Breast epithelium (tissue), 4 donors: Measurements from ENCODE around the gene BCAS1. TPM values are rescaled to one million over a fixed set of nuclear protein-coding genes. Genes with fewer than 3 reads are reported as not detected.

Source experiments
- DNase-seq, 2 donors: peaks; one replicate each; pipeline ENCODE4 v3.0.0-alpha.2; 2019; ENCODE audit warnings: low spot score in 2 of 2
- H3K27ac ChIP-seq, 2 donors: fragments of 200-600 bp; sonication (generic) in 1 of 2; one replicate each; pipeline ENCODE4 v1.5.1; 2016 to 2019; ENCODE audit warnings: mild to moderate bottlenecking in 1 of 2
- H3K27me3 ChIP-seq, 2 donors: fragments of 200-600 bp; sonication (generic) in 1 of 2; one replicate each; pipeline versions ENCODE4 v1.5.1 to v1.6.0; 2017 to 2019; ENCODE audit warnings: control low read depth in 1 of 2, mild to moderate bottlenecking in 1 of 2
- H3K36me3 ChIP-seq: fragments of 200-600 bp; one replicate; pipeline ENCODE4 v1.5.1; 2019
- H3K4me1 ChIP-seq, 2 donors: fragments of 200-600 bp; sonication (generic); one replicate each; pipeline ENCODE4 v1.5.1; 2016 to 2019; ENCODE audit warnings: control low read depth in 1 of 2
- H3K4me3 ChIP-seq, 3 donors: fragments of 200-600 bp; sonication (generic); 1 replicate in 2 of 3; 2 replicates in 1 of 3; pipeline ENCODE4 v1.5.1; 2016 to 2019; ENCODE audit warnings: mild to moderate bottlenecking in 3 of 3, moderate library complexity in 2 of 3
- H3K9me3 ChIP-seq, 2 donors: fragments of 200-600 bp; sonication (generic) in 1 of 2; one replicate each; pipeline ENCODE4 v1.5.1; 2016 to 2019; ENCODE audit warnings: control low read depth in 1 of 2
- POLR2A ChIP-seq: fragments of 450-650 bp; IDR thresholded peaks from one replicate; pipeline ENCODE4 v1.6.1; 2016; ENCODE audit warnings: antibody characterized with exemption, mild to moderate bottlenecking, moderate library complexity
- POLR2AphosphoS5 ChIP-seq, 3 donors: sonication (generic); formaldehyde crosslinking; IDR thresholded peaks; one replicate each; pipeline ENCODE4 v1.6.1; 2017; ENCODE audit warnings: antibody characterized with exemption in 3 of 3
- intact Hi-C: fragments of 100-400 bp; cut with DNase I; formaldehyde crosslinking; loops from one replicate; pipeline ENCODE4 v1.15.1; 2023; ENCODE audit warnings: low total_unique reads
- total RNA-seq, 3 donors: library from RNA; depleted of rRNA; stranded (reverse); fragments of >200 nt; gene quantifications; one replicate each; pipeline ENCODE4 v1.1.0, GENCODE V29; 2016
- TF ChIP-seq, protein P1 (sequence below), 3 donors: fragments of 450-650 bp; IDR thresholded peaks; one replicate each; pipeline ENCODE4 v1.5.1; 2016 to 2017; ENCODE audit warnings: antibody characterized with exemption in 3 of 3, mild to moderate bottlenecking in 3 of 3, moderate library complexity in 3 of 3

Gene BCAS1
- total RNA-seq, 3 donors from 2014 or later = 0.98 to 3.1 TPM; not detected in 1

DNA sequence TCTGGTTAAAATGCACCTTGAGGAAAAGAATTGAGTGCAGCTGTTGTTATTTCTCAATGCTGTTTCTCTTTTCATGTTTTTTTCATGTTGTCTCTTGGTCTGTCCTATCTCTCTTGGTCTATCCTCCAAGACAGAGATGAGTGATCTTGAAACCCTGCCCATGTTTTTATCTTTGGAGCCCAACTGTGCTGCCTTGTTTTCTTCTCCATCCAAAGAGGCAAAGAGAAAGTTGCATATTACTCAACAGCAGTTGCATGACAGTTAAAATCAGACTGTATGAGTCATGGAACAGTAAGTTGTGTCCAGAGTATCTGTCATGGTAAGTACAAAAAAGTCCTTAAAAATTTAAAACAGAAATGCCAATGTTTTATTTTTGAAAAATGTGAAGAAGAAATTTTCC is 26.2 kb downstream of the BCAS1 start:
- DNase-seq = no peak
- Histone ChIP-seq H3K9me3 (no peaks in the 10 kb centered on the region), H3K27ac (no peak overlapping the region), H3K27me3 (no peaks in the 10 kb centered on the region), H3K36me3 (no peaks in the 10 kb centered on the region), H3K4me1 (no peaks in the 10 kb centered on the region), H3K4me3 (no peak overlapping the region)
- intact Hi-C loops = no loop called here
- TF ChIP-seq, protein P1, sequence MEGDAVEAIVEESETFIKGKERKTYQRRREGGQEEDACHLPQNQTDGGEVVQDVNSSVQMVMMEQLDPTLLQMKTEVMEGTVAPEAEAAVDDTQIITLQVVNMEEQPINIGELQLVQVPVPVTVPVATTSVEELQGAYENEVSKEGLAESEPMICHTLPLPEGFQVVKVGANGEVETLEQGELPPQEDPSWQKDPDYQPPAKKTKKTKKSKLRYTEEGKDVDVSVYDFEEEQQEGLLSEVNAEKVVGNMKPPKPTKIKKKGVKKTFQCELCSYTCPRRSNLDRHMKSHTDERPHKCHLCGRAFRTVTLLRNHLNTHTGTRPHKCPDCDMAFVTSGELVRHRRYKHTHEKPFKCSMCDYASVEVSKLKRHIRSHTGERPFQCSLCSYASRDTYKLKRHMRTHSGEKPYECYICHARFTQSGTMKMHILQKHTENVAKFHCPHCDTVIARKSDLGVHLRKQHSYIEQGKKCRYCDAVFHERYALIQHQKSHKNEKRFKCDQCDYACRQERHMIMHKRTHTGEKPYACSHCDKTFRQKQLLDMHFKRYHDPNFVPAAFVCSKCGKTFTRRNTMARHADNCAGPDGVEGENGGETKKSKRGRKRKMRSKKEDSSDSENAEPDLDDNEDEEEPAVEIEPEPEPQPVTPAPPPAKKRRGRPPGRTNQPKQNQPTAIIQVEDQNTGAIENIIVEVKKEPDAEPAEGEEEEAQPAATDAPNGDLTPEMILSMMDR (IDR thresholded peaks at IDR 0.05) = no peak
- TF ChIP-seq POLR2AphosphoS5 (IDR thresholded peaks at IDR 0.05) (no peak), POLR2A (no peak)

DNA sequence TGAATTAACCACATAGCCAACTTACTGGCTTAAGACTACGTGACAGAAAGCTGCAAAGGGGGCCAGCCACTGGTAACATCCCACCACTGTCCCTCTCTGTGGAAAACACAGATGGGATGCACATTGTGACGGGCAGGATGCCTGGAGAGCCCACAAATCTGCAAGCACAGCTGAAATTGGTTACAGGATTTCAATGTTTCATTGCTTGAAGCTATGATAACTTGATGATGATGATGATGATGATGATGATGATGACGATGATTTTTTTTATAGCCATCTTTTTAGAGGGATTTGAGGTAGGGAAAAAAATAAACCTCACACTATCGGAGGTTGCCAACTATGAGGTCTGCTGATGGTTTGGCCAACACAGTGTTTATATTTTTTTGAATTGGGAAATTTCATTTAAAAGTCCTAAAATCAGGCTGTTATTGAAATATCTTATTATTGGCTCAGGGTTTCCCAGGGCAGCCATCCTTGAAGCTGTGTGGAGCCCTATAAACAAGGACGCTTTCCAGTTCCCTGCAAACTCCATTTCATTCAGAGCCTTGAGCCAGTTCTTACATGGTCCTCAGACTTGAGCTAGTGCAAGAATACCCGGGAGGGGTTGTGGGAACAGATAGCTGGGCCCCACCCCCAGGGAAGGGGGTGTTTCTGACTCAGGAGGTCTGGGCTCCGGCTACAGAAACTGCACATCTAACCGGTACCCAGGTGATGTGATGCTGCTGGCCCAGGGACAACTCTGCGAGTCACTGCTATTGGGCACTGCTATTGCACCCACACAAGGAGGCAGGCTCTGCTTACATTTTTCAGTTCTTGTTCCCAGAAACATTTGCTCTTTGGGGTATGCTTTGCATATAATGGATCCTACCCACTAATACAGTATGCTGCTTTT is 27.1 kb downstream of the BCAS1 start:
- Histone ChIP-seq H3K9me3 (no peaks in the 10 kb centered on the region), H3K36me3 (no peaks in the 10 kb centered on the region), H3K4me1 (no peaks in the 10 kb centered on the region), H3K27me3 (no peaks in the 10 kb centered on the region), H3K4me3 (no peak overlapping the region), H3K27ac (no peak overlapping the region)
- intact Hi-C loops = no loop called here
- no peak for DNase-seq
- TF ChIP-seq, protein P1 (IDR thresholded peaks at IDR 0.05) = no peak
- TF ChIP-seq POLR2AphosphoS5 (IDR thresholded peaks at IDR 0.05) = no peak
- TF ChIP-seq POLR2A = no peak

DNA sequence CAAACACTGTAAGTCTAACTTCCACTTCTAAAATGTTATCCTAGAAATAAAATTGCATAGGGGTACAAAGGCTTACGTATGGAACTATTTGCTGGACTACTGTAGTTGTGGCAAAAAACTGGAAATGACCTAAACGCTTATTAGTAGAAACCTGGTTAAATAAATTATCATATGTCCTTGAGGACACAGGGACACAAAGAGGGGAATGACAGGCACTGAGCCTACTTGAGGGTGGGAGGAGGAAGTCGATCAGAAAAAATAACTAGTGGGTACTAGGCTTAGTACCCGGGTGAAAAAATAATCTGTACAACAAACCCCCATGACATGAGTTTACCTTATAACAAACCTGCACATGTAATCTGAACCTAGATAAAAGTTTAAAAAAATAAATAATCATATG is 28.4 kb downstream of the BCAS1 start:
- TF ChIP-seq POLR2AphosphoS5 (IDR thresholded peaks at IDR 0.05) = no peak
- TF ChIP-seq POLR2A = no peak
- TF ChIP-seq, protein P1 (IDR thresholded peaks at IDR 0.05) = no peak
- H3K9me3 ChIP-seq = no peaks in the 10 kb centered on the region
- no peak overlapping the region for H3K4me3 ChIP-seq
- no peaks in the 10 kb centered on the region for H3K27me3 ChIP-seq
- H3K4me1 ChIP-seq = no peaks in the 10 kb centered on the region
- H3K27ac ChIP-seq = no peak overlapping the region
- intact Hi-C loops = no loop called here
- H3K36me3 ChIP-seq = no peaks in the 10 kb centered on the region
- DNase-seq = no peak

DNA sequence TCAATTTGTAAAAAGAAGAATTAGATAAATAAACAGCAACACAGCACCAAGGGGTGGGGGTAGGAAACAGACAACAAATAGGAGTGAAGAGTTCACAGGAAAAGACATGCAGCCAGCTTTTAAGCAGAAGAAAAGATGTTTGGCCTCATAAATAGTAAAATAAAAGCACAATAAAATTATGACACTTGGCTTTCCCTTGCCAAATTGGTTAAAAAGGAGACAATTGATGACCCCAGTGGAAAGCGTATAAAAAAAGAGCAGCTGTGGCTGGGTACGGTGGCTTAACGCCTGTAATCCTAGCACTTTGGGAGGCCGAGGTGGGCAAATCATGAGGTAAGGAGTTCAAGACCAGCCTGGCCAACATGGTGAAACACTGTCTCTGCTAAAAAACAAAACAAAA is 29.1 kb downstream of the BCAS1 start:
- intact Hi-C loops = no loop called here
- Histone ChIP-seq H3K27ac (no peak overlapping the region), H3K36me3 (no peaks in the 10 kb centered on the region), H3K9me3 (no peaks in the 10 kb centered on the region), H3K4me1 (no peaks in the 10 kb centered on the region), H3K4me3 (no peak overlapping the region), H3K27me3 (no peaks in the 10 kb centered on the region)
- DNase-seq = no peak
- TF ChIP-seq POLR2AphosphoS5 (IDR thresholded peaks at IDR 0.05) (no peak), POLR2A (no peak)
- TF ChIP-seq, protein P1 (IDR thresholded peaks at IDR 0.05) = no peak

DNA sequence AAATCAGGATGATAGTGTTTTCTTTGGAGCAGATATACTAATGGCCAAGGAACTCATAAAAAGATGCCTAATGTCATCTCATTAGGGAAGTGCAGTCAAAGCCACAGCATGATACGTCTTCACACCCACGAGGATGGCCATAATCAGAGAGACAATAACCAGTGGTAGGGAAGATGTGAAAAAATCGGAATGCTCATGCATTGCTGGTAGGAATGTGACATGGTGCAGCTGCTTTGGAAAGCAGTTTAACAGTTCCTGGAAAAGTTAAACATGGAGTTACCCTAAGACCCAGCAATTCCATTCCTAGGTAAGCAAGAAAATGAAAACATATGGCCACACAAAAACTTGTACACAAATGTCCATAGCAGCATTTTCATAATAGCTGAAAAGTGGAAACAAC is 29.9 kb downstream of the BCAS1 start:
- no peak for DNase-seq
- TF ChIP-seq, protein P1 (IDR thresholded peaks at IDR 0.05) = no peak
- no peak for TF ChIP-seq POLR2A
- TF ChIP-seq POLR2AphosphoS5 (IDR thresholded peaks at IDR 0.05) = no peak
- H3K9me3 ChIP-seq = no peaks in the 10 kb centered on the region
- intact Hi-C loops = no loop called here
- H3K36me3 ChIP-seq = no peaks in the 10 kb centered on the region
- no peak overlapping the region for H3K4me3 ChIP-seq
- H3K27ac ChIP-seq = no peak overlapping the region
- no peaks in the 10 kb centered on the region for H3K27me3 ChIP-seq
- no peaks in the 10 kb centered on the region for H3K4me1 ChIP-seq
